Memory B cell (primary cell): Measurements from ENCODE around the gene CCDC187.
"Not testable (repeated sequence)": the region's sequence is repeated elsewhere in the genome, so short reads cannot be mapped to it uniquely, and the experiment has no call there.

Source experiments
- ATAC-seq: fragments of 150-1000 bp; cut with Tn5 transposase; 2 replicates; pipeline ENCODE4 v1.10.0; 2021; ENCODE audit warnings: low read depth, mild to moderate bottlenecking, moderate library complexity
- DNase-seq, 2 donors: peaks; one replicate each; pipeline ENCODE4 v3.0.0; 2022; ENCODE audit warnings: low spot score in 2 of 2
- H3K27ac Mint-ChIP-seq: one replicate; pipeline ENCODE4 v1.8.0; 2022; ENCODE audit warnings: mild to moderate bottlenecking, moderate library complexity, mixed read lengths
- H3K27me3 Mint-ChIP-seq: one replicate; pipeline ENCODE4 v1.8.0; 2022; ENCODE audit warnings: mixed read lengths
- H3K36me3 Mint-ChIP-seq: one replicate; pipeline ENCODE4 v1.8.0; 2022; ENCODE audit warnings: mild to moderate bottlenecking, mixed read lengths
- H3K4me1 Mint-ChIP-seq: one replicate; pipeline ENCODE4 v1.8.0; 2022; ENCODE audit warnings: mixed read lengths
- H3K4me3 Mint-ChIP-seq: one replicate; pipeline ENCODE4 v1.8.0; 2022; ENCODE audit warnings: mild to moderate bottlenecking, moderate library complexity, mixed read lengths
- H3K9me3 Mint-ChIP-seq: one replicate; pipeline ENCODE4 v1.8.0; 2022; ENCODE audit warnings: mixed read lengths

The CCDC187 gene

GRCh38 chr9:136303825-136304416 is at the start of gene CCDC187:
Gene CCDC187 (minus strand): TSS chr9:136304094. CDS start chr9:136303830, 264 bp downstream.
- ATAC-seq (no peak), DNase-seq (no peak)
- Mint-ChIP-seq H3K27ac (no peak within 1 kb of the TSS), H3K4me1 (peaks cover 5% of the 10 kb centered on the region), H3K4me3 (no peak within 1 kb of the TSS), H3K27me3 (peaks cover 11% of the 10 kb centered on the region), H3K36me3 (no peaks in the 10 kb centered on the region), H3K9me3 (no peaks in the 10 kb centered on the region)

- ATAC-seq (no peak), DNase-seq (no peak)
- Mint-ChIP-seq H3K27ac (no peak overlapping the region), H3K4me1 (peaks cover 4% of the 10 kb centered on the region), H3K4me3 (no peak overlapping the region), H3K36me3 (no peaks in the 10 kb centered on the region), H3K9me3 (no peaks in the 10 kb centered on the region), H3K27me3 (peaks cover 10% of the 10 kb centered on the region)
These were observed 49.2 kb upstream of the CCDC187 start for GRCh38 chr9:136353088-136353487.

GRCh38 chr9:136352682-136353081 is 48.8 kb upstream of the CCDC187 start:
- Mint-ChIP-seq H3K4me3 (no peak overlapping the region), H3K9me3 (no peaks in the 10 kb centered on the region), H3K27me3 (peaks cover 10% of the 10 kb centered on the region), H3K36me3 (no peaks in the 10 kb centered on the region), H3K4me1 (peaks cover 4% of the 10 kb centered on the region), H3K27ac (no peak overlapping the region)
- DNase-seq (no peak), ATAC-seq (peak; percentile 20)

GRCh38 chr9:136351868-136352267 is 48.0 kb upstream of the CCDC187 start:
- peaks cover 10% of the 10 kb centered on the region for H3K27me3 Mint-ChIP-seq
- H3K36me3 Mint-ChIP-seq, ATAC-seq, DNase-seq, H3K4me1 Mint-ChIP-seq, H3K9me3 Mint-ChIP-seq, H3K4me3 Mint-ChIP-seq, H3K27ac Mint-ChIP-seq: not testable (repeated sequence)

- Mint-ChIP-seq H3K4me3 (no peak overlapping the region), H3K36me3 (no peaks in the 10 kb centered on the region), H3K27ac (no peak overlapping the region), H3K27me3 (peaks cover 9% of the 10 kb centered on the region), H3K9me3 (no peaks in the 10 kb centered on the region), H3K4me1 (peaks cover 4% of the 10 kb centered on the region)
- DNase-seq (no peak), ATAC-seq (no peak)
These were observed 47.4 kb upstream of the CCDC187 start for GRCh38 chr9:136351252-136351800.

GRCh38 chr9:136349546-136349945 is 45.7 kb upstream of the CCDC187 start:
- no peaks in the 10 kb centered on the region for H3K9me3 Mint-ChIP-seq
- H3K4me3 Mint-ChIP-seq, result no peak overlapping the region
- H3K36me3 Mint-ChIP-seq, result no peaks in the 10 kb centered on the region
- peaks cover 7% of the 10 kb centered on the region for H3K27me3 Mint-ChIP-seq
- no peak for DNase-seq
- no peak for ATAC-seq
- H3K4me1 Mint-ChIP-seq, result peaks cover under 1% of the 10 kb centered on the region
- H3K27ac Mint-ChIP-seq, result no peak overlapping the region

- Mint-ChIP-seq H3K4me3 (no peak overlapping the region), H3K27ac (no peak overlapping the region), H3K36me3 (no peaks in the 10 kb centered on the region), H3K27me3 (peaks cover 9% of the 10 kb centered on the region), H3K4me1 (no peaks in the 10 kb centered on the region), H3K9me3 (no peaks in the 10 kb centered on the region)
- ATAC-seq (no peak), DNase-seq (no peak)
These were observed 44.8 kb upstream of the CCDC187 start for GRCh38 chr9:136348691-136349090.

- Mint-ChIP-seq H3K4me3 (no peak overlapping the region), H3K9me3 (no peaks in the 10 kb centered on the region), H3K27ac (no peak overlapping the region), H3K4me1 (no peaks in the 10 kb centered on the region), H3K36me3 (no peaks in the 10 kb centered on the region), H3K27me3 (peaks cover 9% of the 10 kb centered on the region)
- DNase-seq, result no peak
- no peak for ATAC-seq
These were observed 43.8 kb upstream of the CCDC187 start for GRCh38 chr9:136347472-136348256.

- H3K36me3 Mint-ChIP-seq, result no peaks in the 10 kb centered on the region
- no peaks in the 10 kb centered on the region for H3K4me1 Mint-ChIP-seq
- no peak overlapping the region for H3K4me3 Mint-ChIP-seq
- no peak for ATAC-seq
- H3K27ac Mint-ChIP-seq, result no peak overlapping the region
- no peaks in the 10 kb centered on the region for H3K9me3 Mint-ChIP-seq
- peaks cover 9% of the 10 kb centered on the region for H3K27me3 Mint-ChIP-seq
- DNase-seq, result no peak
These were observed 43.1 kb upstream of the CCDC187 start for GRCh38 chr9:136346927-136347465.

- DNase-seq (no peak), ATAC-seq (no peak)
- Mint-ChIP-seq H3K4me3 (no peak overlapping the region), H3K4me1 (no peaks in the 10 kb centered on the region), H3K9me3 (no peaks in the 10 kb centered on the region), H3K27me3 (peaks cover 9% of the 10 kb centered on the region), H3K27ac (no peak overlapping the region), H3K36me3 (no peaks in the 10 kb centered on the region)
These were observed 42.2 kb upstream of the CCDC187 start for GRCh38 chr9:136346157-136346481.

GRCh38 chr9:136345281-136346156 is 41.6 kb upstream of the CCDC187 start:
- H3K9me3 Mint-ChIP-seq, result no peaks in the 10 kb centered on the region
- H3K36me3 Mint-ChIP-seq, result no peaks in the 10 kb centered on the region
- peaks cover 9% of the 10 kb centered on the region for H3K27me3 Mint-ChIP-seq
- H3K27ac Mint-ChIP-seq, result no peak overlapping the region
- no peak for DNase-seq
- no peak overlapping the region for H3K4me3 Mint-ChIP-seq
- no peak for ATAC-seq
- H3K4me1 Mint-ChIP-seq, result no peaks in the 10 kb centered on the region

GRCh38 chr9:136344544-136345280 is 40.8 kb upstream of the CCDC187 start:
- Mint-ChIP-seq H3K4me3 (no peak overlapping the region), H3K4me1 (no peaks in the 10 kb centered on the region), H3K9me3 (no peaks in the 10 kb centered on the region), H3K36me3 (no peaks in the 10 kb centered on the region), H3K27me3 (peaks cover 8% of the 10 kb centered on the region), H3K27ac (no peak overlapping the region)
- no peak for ATAC-seq
- no peak for DNase-seq

- peak overlapping the region; percentile 53 for H3K27ac Mint-ChIP-seq
- no peak for ATAC-seq
- H3K4me1 Mint-ChIP-seq, result no peaks in the 10 kb centered on the region
- H3K9me3 Mint-ChIP-seq, result no peaks in the 10 kb centered on the region
- DNase-seq, result no peak
- no peak overlapping the region for H3K4me3 Mint-ChIP-seq
- H3K27me3 Mint-ChIP-seq, result peaks cover 6% of the 10 kb centered on the region
- H3K36me3 Mint-ChIP-seq, result no peaks in the 10 kb centered on the region
These were observed 40.0 kb upstream of the CCDC187 start for GRCh38 chr9:136343884-136344269.
